Forelimb muscle (tissue), 1 donor: ENCODE results near the gene DLGAP1. TPM values are rescaled to one million over a fixed set of nuclear protein-coding genes. Genes with fewer than 3 reads are reported as not detected.

Source experiments
- DNase-seq: peaks from one replicate; pipeline ENCODE4 v3.0.0-alpha.2; 2013; ENCODE audit warnings: low read depth
- polyA plus RNA-seq: library from polyadenylated mRNA; unstranded; fragments of 120-200 nt; gene quantifications from one replicate; pipeline ENCODE4 v1.2.1, GENCODE V29; 2013; ENCODE audit not compliant: insufficient read length

DLGAP1 gene
- polyA plus RNA-seq, 1 donor: 1.9 TPM

GRCh38 chr18:3935305-3935704 lies 519.8 kb downstream of the DLGAP1 start:
- no peak for DNase-seq

- DNase-seq: no peak
Measured at GRCh38 chr18:3932276-3932675, 522.8 kb downstream of the DLGAP1 start.

- no peak for DNase-seq
Measured at GRCh38 chr18:3931542-3932112, 523.5 kb downstream of the DLGAP1 start.

GRCh38 chr18:3931013-3931315 lies 524.1 kb downstream of the DLGAP1 start:
- no peak for DNase-seq

- no peak for DNase-seq
Measured at GRCh38 chr18:3930126-3931012, 524.7 kb downstream of the DLGAP1 start.

GRCh38 chr18:3924455-3924854 lies 530.7 kb downstream of the DLGAP1 start:
- DNase-seq: no peak

- no peak for DNase-seq
Measured at GRCh38 chr18:3923750-3924149, 531.4 kb downstream of the DLGAP1 start.

- no peak for DNase-seq
Measured at GRCh38 chr18:3921826-3922225, 533.3 kb downstream of the DLGAP1 start.

GRCh38 chr18:3920832-3921231 lies 534.3 kb downstream of the DLGAP1 start:
- DNase-seq: no peak

- no peak for DNase-seq
Measured at GRCh38 chr18:3919396-3920061, 535.6 kb downstream of the DLGAP1 start.

GRCh38 chr18:3916082-3916481 lies 539.0 kb downstream of the DLGAP1 start:
- DNase-seq: no peak

- no peak for DNase-seq
Measured at GRCh38 chr18:3914833-3915610, 540.1 kb downstream of the DLGAP1 start.

GRCh38 chr18:3914109-3914508 lies 541.0 kb downstream of the DLGAP1 start:
- DNase-seq: no peak

- DNase-seq: no peak
Measured at GRCh38 chr18:3912705-3913104, 542.4 kb downstream of the DLGAP1 start.

- DNase-seq: no peak
Measured at GRCh38 chr18:3911413-3911812, 543.7 kb downstream of the DLGAP1 start.

- DNase-seq: no peak
Measured at GRCh38 chr18:3910512-3910911, 544.6 kb downstream of the DLGAP1 start.

GRCh38 chr18:3907955-3908354 lies 547.2 kb downstream of the DLGAP1 start:
- DNase-seq: no peak

GRCh38 chr18:3906116-3906750 lies 548.9 kb downstream of the DLGAP1 start:
- no peak for DNase-seq

- DNase-seq: no peak
Measured at GRCh38 chr18:3903337-3903736, 551.8 kb downstream of the DLGAP1 start.

- DNase-seq: no peak
Measured at GRCh38 chr18:3902676-3903075, 552.4 kb downstream of the DLGAP1 start.

GRCh38 chr18:3901811-3902210 lies 553.3 kb downstream of the DLGAP1 start:
- DNase-seq: no peak

GRCh38 chr18:3901042-3901441 lies 554.1 kb downstream of the DLGAP1 start:
- DNase-seq: no peak
